Measurements from ENCODE around the gene ITGA8.
"Not testable (repeated sequence)": the region's sequence is repeated elsewhere in the genome, so short reads cannot be mapped to it uniquely, and the experiment has no call there.

DNA sequence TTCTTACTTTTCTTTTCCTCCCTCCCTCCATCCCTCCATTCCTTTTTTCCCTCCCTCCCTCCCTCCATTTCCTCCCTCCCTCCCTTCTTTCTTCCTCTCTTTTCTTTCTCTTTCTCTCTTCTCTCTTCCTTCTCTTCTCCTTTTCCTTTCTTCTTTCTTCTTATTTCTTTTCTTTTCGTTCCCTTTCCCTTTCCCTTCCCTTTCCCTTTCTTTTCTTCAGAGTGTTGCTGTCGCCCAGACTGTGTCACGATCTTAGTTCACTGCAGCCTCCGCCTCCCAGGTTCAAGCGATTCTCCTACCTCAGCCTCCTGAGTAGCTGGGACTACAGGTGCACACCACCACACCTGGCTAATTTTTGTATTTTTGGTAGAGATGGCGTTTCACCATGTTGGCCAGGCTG, 42.5 kb upstream of the ITGA8 start:
- TF ChIP-seq ZNF311 (CRISPR knock-in tag; IDR thresholded peaks at IDR 0.05); TCF3 (CRISPR knock-in tag; IDR thresholded peaks at IDR 0.05); NFYB (IDR thresholded peaks at IDR 0.05; ENCODE audit: extremely low read depth, insufficient read length); SRSF9 (IDR thresholded peaks at IDR 0.05; ENCODE audit: borderline replicate concordance, low read depth, low read length); TOE1 (IDR thresholded peaks at IDR 0.05; ENCODE audit: borderline replicate concordance); TOE1 (CRISPR knock-in tag; IDR thresholded peaks at IDR 0.05; ENCODE audit: borderline replicate concordance, low read depth); CHD2 (IDR thresholded peaks at IDR 0.05; ENCODE audit: low read depth, low read length): not testable (repeated sequence)
